K562 (cell line): Measurements from ENCODE around the gene SPATC1L. TPM values are rescaled to one million over a fixed set of nuclear protein-coding genes. Genes with fewer than 3 reads are reported as not detected.
"Not testable (repeated sequence)": the region's sequence is repeated elsewhere in the genome, so short reads cannot be mapped to it uniquely, and the experiment has no call there.

Experiments used
- ATAC-seq: fragments of 200-7000 bp; cut with Tn5 transposase; 3 replicates; pipeline ENCODE4 v1.9.1; 2020; ENCODE audit warnings: moderate library complexity
- BruUV-seq: library from RNA; stranded (reverse); fragments of 400-500 nt; replicated peaks from 2 replicates; lab custom pipeline; 2021; lab: Mats Ljungman, UMichigan
- CTCF ChIA-PET: fragments of 300-600 bp; formaldehyde crosslinking; extraction: SDS; loops from one replicate; lab custom pipeline; 2021; ENCODE audit warnings: low intra/inter-chr PET ratio; lab: Yijun Ruan, JAX
- POLR2A ChIA-PET: fragments of 300-600, 350-650 bp; sonication (Branson Sonifier 250); formaldehyde crosslinking; extraction: SDS; loops from one replicate; lab custom pipeline; 2021; ENCODE audit warnings: antibody characterized with exemption, inconsistent platforms; lab: Yijun Ruan, JAX
- DNase-seq, 4 experiments: peaks; one replicate each; pipeline versions ENCODE4 v3.0.0 to v3.0.0-alpha.2; 2011 to 2018; ENCODE audit warnings: low spot score in 3 of 4, mixed read lengths in 3 of 4; ENCODE audit errors: extremely low read depth in 1 of 4
- FAIRE-seq: peaks from 2 replicates; lab custom pipeline; 2011; peaks lifted over from hg19 to GRCh38; lab: Jason Lieb, UNC
- H2AFZ ChIP-seq: 2 replicates; pipeline ENCODE4 v1.6.0; 2011; ENCODE audit warnings: low read depth, low read length, control low read depth, inconsistent platforms
- H3K27ac ChIP-seq: fragments of 200-600 bp; 3 replicates; pipeline ENCODE4 v1.8.0; 2011; ENCODE audit warnings: low read depth, mild to moderate bottlenecking, control low read depth, inconsistent platforms, low read length, moderate library complexity, mixed read lengths; ENCODE audit errors: extremely low read depth
- H3K27me3 ChIP-seq, 2 experiments: fragments of 300-600 bp in 1 of 2; 2 replicates in 1 of 2; 3 replicates in 1 of 2; pipeline versions ENCODE4 v1.6.0 to v1.8.0; 2011; ENCODE audit warnings: inconsistent platforms in 2 of 2, low read length in 2 of 2, mild to moderate bottlenecking in 1 of 2, mixed read lengths in 1 of 2, moderate library complexity in 1 of 2; ENCODE audit not compliant: control insufficient read depth in 2 of 2, insufficient read depth in 2 of 2
- H3K36me3 ChIP-seq: fragments of 300-600 bp; 3 replicates; pipeline ENCODE4 v1.8.0; 2011; ENCODE audit warnings: mild to moderate bottlenecking, low read length, inconsistent platforms; ENCODE audit not compliant: control insufficient read depth, insufficient read depth
- H3K4me1 ChIP-seq, 2 experiments: fragments of 200-600 bp in 1 of 2; replicated peaks in 1 of 2; 2 replicates in 1 of 2; 3 replicates in 1 of 2; pipeline versions ENCODE4 v1.5.1 to v1.8.0; 2011; ENCODE audit warnings: inconsistent platforms in 2 of 2, low read length in 2 of 2, mild to moderate bottlenecking in 1 of 2, mixed read lengths in 1 of 2, moderate library complexity in 1 of 2; ENCODE audit not compliant: control insufficient read depth in 2 of 2, insufficient read depth in 2 of 2
- H3K4me2 ChIP-seq: 2 replicates; pipeline ENCODE4 v1.6.1; 2011; ENCODE audit warnings: low read length, control low read depth, inconsistent platforms, mixed read lengths; ENCODE audit not compliant: insufficient read depth
- H3K4me3 ChIP-seq: fragments of 200-600 bp; sonication (generic), shearing (Covaris generic); 2 replicates; pipeline ENCODE4 v1.5.1; 2016; ENCODE audit warnings: control low read depth, inconsistent platforms
- H3K79me2 ChIP-seq: fragments of 200-600 bp; 3 replicates; pipeline ENCODE4 v1.8.0; 2011; ENCODE audit warnings: low read length, inconsistent platforms; ENCODE audit not compliant: control insufficient read depth, insufficient read depth
- H3K9ac ChIP-seq, 2 experiments: 2 replicates each; pipeline versions ENCODE4 v1.6.0 to v1.6.1; 2011; ENCODE audit warnings: low read depth in 2 of 2, low read length in 2 of 2, control low read depth in 1 of 2, inconsistent platforms in 1 of 2, mild to moderate bottlenecking in 1 of 2, mixed read lengths in 1 of 2; ENCODE audit not compliant: insufficient read depth in 1 of 2
- H3K9me1 ChIP-seq: one replicate; pipeline ENCODE4 v1.6.0; 2011; ENCODE audit warnings: inconsistent platforms, mild to moderate bottlenecking, low read length, moderate library complexity; ENCODE audit not compliant: control insufficient read depth, insufficient read depth
- H3K9me3 ChIP-seq: replicated peaks from 2 replicates; pipeline ENCODE4 v1.5.1; 2011; ENCODE audit warnings: low read depth, low read length, inconsistent platforms; ENCODE audit not compliant: control insufficient read depth, insufficient read depth
- H4K20me1 ChIP-seq: replicated peaks from 2 replicates; pipeline ENCODE4 v1.6.1; 2011; ENCODE audit warnings: low read length, inconsistent platforms, mixed read lengths; ENCODE audit not compliant: control insufficient read depth, insufficient read depth
- CBFA2T2 ChIP-seq: fragments of 450-650 bp; conservative IDR thresholded peaks from 2 replicates; pipeline ENCODE4 v1.6.1; 2017; ENCODE audit warnings: mild to moderate bottlenecking
- EGR1 ChIP-seq: fragments of 450-650 bp; conservative IDR thresholded peaks from 2 replicates; pipeline ENCODE4 v1.6.1; 2017; ENCODE audit warnings: mild to moderate bottlenecking
- FOSL1 ChIP-seq: fragments of 200-800 bp; sonication (Bioruptor generic); conservative IDR thresholded peaks from 2 replicates; pipeline ENCODE4 v1.6.1; 2016; ENCODE audit warnings: missing genetic modification characterization, missing compliant biosample characterization
- NR2C1 ChIP-seq, 2 experiments: fragments of 450-650 bp; IDR thresholded peaks; 2 replicates each; pipeline ENCODE4 v1.6.1; 2017; ENCODE audit warnings: mild to moderate bottlenecking in 2 of 2, antibody characterized with exemption in 1 of 2, inconsistent platforms in 1 of 2, missing compliant biosample characterization in 1 of 2, missing genetic modification characterization in 1 of 2
- NR2C2 ChIP-seq, 2 experiments: fragments of 200-800 bp in 1 of 2; sonication (Bioruptor generic) in 1 of 2; sonication (generic) in 1 of 2; formaldehyde crosslinking in 1 of 2; IDR thresholded peaks; 2 replicates each; pipeline versions ENCODE4 v1.6.1 to v1.8.0; 2016 to 2022; ENCODE audit warnings: mild to moderate bottlenecking in 1 of 2, missing compliant biosample characterization in 1 of 2, missing genetic modification characterization in 1 of 2, missing genetic modification reagents in 1 of 2
- RAD51 ChIP-seq: fragments of 450-650 bp; IDR thresholded peaks from 2 replicates; pipeline ENCODE4 v1.7.1; 2016; ENCODE audit warnings: low read depth, mild to moderate bottlenecking, borderline replicate concordance
- WGBS: fragments of 100-300 bp; shearing (Covaris generic); methylation state at CpG from one replicate; pipeline ENCODE4 v1.1.6; 2016; ENCODE audit warnings: low coverage, mixed read lengths; ENCODE audit not compliant: insufficient coverage; ENCODE audit errors: missing lambda C conversion rate; 5-methylcytosine and 5-hydroxymethylcytosine counted together
- in situ Hi-C: fragments of 300-500 bp; cut with MboI; formaldehyde crosslinking; loops from 4 replicates; pipeline ENCODE4 v1.15.0; 2018; ENCODE audit warnings: inconsistent platforms, mixed read lengths
- intact Hi-C: fragments of 100-400 bp; cut with micrococcal nuclease; formaldehyde crosslinking; loops from 2 replicates; pipeline ENCODE4 v1.14.2; 2022
- polyA plus RNA-seq, 8 experiments: library from polyadenylated mRNA; depleted of rRNA in 4 of 8; stranded (reverse) in 5 of 8; unstranded in 3 of 8; fragments of >200 nt; fragmentation: Nextera tagmentation in 2 of 8; fragmentation: Illumina TruSeq in 1 of 8; extraction: Ambion mirVana in 2 of 8; extraction: Trizol in 1 of 8; gene quantifications; 2 replicates each; pipeline versions ENCODE4 v1.2.1 to v1.2.3, GENCODE V29; 2011 to 2014; ENCODE audit warnings: inconsistent platforms in 1 of 8, missing spikeins in 1 of 8
- total RNA-seq, 7 experiments: library from RNA; depleted of rRNA in 6 of 7; stranded (reverse); fragments of >200 nt in 6 of 7; fragmentation: Illumina TruSeq in 2 of 7; extraction: Trizol in 2 of 7; gene quantifications; 2 replicates each; pipeline versions ENCODE4 v1.2.1 to v1.2.3, GENCODE V29; 2011 to 2021; ENCODE audit warnings: low replicate concordance in 1 of 7
- TF ChIP-seq, protein P1 (sequence below): sonication (generic); formaldehyde crosslinking; IDR thresholded peaks from 2 replicates; pipeline ENCODE4 v1.5.0; 2020; ENCODE audit warnings: missing genetic modification reagents
- TF ChIP-seq, protein P2 (sequence below): sonication (generic); formaldehyde crosslinking; IDR thresholded peaks from 2 replicates; pipeline ENCODE4 v1.9.0; 2022; ENCODE audit warnings: mild to moderate bottlenecking, missing genetic modification reagents

Gene SPATC1L
- total and polyA plus RNA-seq, 9 of the 15 experiments (the other 6 are each of a cell fraction or from before 2014, with no cell fraction given), result 0.14 to 121 (median 34.0) TPM; not detected in 1

DNA sequence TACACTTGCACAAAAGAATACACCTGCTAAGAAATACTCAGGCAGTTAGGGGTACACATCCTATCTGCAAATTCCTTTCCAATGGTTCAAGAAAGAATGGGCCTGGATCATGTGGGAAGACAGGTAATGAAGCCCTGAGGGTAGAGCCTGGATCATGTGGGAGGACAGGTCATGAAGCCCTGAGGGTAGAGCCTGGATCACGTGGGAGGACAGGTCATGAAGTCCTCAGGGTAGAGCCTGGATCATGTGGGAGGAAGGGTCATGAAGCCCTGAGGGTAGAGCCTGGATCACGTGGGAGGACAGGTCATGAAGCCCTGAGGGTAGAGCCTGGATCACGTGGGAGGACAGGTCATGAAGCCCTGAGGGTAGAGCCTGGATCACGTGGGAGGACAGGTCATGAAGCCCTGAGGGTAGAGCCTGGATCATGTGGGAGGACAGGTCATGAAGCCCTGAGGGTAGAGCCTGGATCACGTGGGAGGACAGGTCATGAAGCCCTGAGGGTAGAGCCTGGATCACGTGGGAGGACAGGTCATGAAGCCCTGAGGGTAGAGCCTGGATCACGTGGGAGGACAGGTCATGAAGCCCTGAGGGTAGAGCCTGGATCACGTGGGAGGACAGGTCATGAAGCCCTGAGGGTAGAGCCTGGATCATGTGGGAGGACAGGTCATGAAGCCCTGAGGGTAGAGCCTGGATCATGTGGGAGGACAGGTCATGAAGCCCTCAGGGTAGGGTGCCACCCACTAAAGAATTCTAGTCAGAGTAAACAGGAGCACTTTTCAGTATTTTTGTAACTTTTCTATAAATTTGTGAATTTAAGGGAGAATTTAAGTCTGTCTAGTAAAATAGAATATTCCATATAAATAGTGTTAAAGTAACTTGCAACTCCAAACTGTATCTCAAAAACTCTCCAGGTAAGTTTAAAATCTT is 16.9 kb upstream of the SPATC1L start:
- FAIRE-seq; ATAC-seq; H3K9me1 ChIP-seq; H3K4me2 ChIP-seq; H3K9me3 ChIP-seq; H3K9ac ChIP-seq; H2AFZ ChIP-seq; H3K27me3 ChIP-seq; H3K4me1 ChIP-seq; intact Hi-C loops; POLR2A ChIA-PET; CTCF ChIA-PET; H3K79me2 ChIP-seq; in situ Hi-C loops; H3K4me3 ChIP-seq; BruUV-seq; H4K20me1 ChIP-seq; TF ChIP-seq NR2C1 (IDR thresholded peaks at IDR 0.05); NR2C2 (CRISPR knock-in tag; IDR thresholded peaks at IDR 0.05): not testable (repeated sequence)
- 75% methylated on average over 2 of the region's 8 CpGs for WGBS
- TF ChIP-seq RAD51, result peak; percentile 66
- 0 out of 2 replicates have a peak, but pooled peaks have one; percentile 57 for TF ChIP-seq NR2C1 (tag; IDR thresholded peaks at IDR 0.05)
- peak; percentile 56 for TF ChIP-seq EGR1
- TF ChIP-seq, protein P1, sequence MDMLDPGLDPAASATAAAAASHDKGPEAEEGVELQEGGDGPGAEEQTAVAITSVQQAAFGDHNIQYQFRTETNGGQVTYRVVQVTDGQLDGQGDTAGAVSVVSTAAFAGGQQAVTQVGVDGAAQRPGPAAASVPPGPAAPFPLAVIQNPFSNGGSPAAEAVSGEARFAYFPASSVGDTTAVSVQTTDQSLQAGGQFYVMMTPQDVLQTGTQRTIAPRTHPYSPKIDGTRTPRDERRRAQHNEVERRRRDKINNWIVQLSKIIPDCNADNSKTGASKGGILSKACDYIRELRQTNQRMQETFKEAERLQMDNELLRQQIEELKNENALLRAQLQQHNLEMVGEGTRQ, result 0 out of 2 replicates have a peak, but pooled peaks have one; percentile 9
- 0 out of 2 replicates have a peak, but pooled peaks have one; percentile 14 for TF ChIP-seq CBFA2T2
- TF ChIP-seq, protein P2, sequence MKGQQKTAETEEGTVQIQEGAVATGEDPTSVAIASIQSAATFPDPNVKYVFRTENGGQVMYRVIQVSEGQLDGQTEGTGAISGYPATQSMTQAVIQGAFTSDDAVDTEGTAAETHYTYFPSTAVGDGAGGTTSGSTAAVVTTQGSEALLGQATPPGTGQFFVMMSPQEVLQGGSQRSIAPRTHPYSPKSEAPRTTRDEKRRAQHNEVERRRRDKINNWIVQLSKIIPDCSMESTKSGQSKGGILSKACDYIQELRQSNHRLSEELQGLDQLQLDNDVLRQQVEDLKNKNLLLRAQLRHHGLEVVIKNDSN (CRISPR knock-in tag), result peak; percentile 87
- TF ChIP-seq NR2C2 (tag; IDR thresholded peaks at IDR 0.05), result peak; percentile 92
- TF ChIP-seq FOSL1, result peak; percentile 51; the same call in 1 of the 2 replicates
- Histone ChIP-seq H3K27ac (peak overlapping the region; percentile 25; the same call in 1 of the 3 replicates), H3K36me3 (peaks cover 88% of the 10 kb centered on the region)
- peak in 1 of 4 experiments; percentile 20 for DNase-seq
